Hepatic stellate cell (primary cell): Measurements from ENCODE around the gene NLRP8.
"Not testable (repeated sequence)": the region's sequence is repeated elsewhere in the genome, so short reads cannot be mapped to it uniquely, and the experiment has no call there.

Experiments
- DNase-seq: peaks from one replicate; pipeline ENCODE4 v3.0.0; 2011; ENCODE audit warnings: low spot score

Gene NLRP8

GRCh38 chr19:55973982-55974381 is 26.4 kb downstream of the NLRP8 start:
- DNase-seq: no peak

DNA sequence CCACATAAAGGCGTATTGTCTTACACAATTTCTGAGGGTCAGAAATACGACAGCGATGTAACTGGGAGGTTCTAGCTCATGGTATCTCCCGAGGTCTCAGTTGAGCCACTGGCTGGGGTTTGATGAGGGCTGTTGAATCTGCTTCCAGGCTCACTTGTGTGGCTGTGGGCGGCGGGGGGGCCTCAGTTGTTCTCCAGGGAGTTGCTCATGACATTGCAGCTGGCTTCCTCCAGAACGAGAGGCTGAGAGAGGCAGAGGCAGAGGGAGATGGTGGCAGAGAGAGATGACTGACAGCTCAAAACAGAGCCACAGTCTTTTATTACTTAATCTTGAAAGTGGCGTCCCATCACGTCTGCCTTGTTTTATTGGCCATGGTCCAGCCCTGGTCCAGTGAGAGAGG is 32.8 kb downstream of the NLRP8 start:
- no peak for DNase-seq

GRCh38 chr19:55985254-55985653 is 37.6 kb downstream of the NLRP8 start:
- DNase-seq: no peak

DNA sequence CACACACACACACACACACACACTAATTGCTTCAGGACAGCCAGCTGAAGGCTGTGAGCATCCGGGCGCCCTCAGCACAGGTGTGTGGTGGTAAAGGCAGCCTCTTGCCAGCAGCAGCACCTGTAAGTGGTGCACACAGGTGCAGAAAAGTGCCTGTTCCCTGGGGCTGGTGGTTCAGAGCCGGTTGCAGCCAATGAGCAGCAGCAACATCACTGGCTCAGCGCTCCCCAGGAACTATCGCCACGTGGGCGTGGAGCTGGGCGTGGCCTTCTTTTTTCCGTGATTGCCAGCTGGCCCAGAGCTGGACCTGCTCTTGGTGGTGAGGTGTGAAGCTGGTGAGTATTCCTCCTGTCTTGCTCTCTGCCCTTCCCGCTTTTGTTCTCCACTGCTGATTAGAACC is 38.9 kb downstream of the NLRP8 start, which contains the start of gene NLRP5:
Gene NLRP5 (plus strand): TSS at position 289 of the 400 bp plus-strand sequence.
- DNase-seq: no peak

- DNase-seq: no peak
These were observed 43.2 kb downstream of the NLRP8 start for GRCh38 chr19:55990831-55991230.

- DNase-seq: no peak
These were observed 45.9 kb downstream of the NLRP8 start for GRCh38 chr19:55993492-55993891.

DNA sequence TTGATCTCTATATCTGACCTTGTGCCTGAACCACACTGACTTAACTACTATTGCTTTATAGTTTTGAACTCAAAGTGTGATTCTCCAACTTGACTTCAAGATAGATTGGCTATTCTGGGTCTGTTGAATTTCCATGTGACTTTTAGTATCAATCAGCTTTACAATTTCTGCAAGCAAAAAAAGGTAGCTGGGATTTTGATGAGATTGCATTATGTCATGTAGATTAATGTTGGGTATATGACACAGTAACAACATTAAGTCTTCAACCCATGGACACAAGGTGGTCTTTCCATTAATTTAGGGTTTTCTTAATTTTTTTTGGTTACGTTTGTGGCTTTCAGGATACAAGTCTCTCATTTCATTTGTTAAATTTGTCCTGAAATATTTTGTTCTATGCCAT is 67.1 kb downstream of the NLRP8 start:
- DNase-seq: no peak

DNA sequence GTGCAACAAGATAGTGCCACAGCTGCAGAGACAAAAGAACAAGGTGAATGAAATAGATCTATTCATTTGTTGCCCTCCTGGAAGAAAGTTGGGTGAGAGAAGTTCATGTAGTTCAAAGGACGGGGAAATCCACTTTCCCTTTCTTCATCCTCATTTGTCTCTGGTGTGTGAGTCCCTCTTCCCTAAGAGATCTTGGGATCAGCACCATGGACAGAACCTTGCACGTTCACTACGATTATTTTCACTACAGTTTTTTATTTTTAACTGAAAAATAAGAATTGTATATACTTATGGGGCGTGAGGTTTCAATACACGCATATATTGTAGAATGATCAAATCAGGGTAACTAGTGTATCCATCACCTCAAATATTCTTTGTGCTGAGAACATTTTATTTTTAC is 68.1 kb downstream of the NLRP8 start:
- DNase-seq: no peak

- not testable (repeated sequence) for DNase-seq
These were observed 71.7 kb downstream of the NLRP8 start for GRCh38 chr19:56019325-56019724.

- not testable (repeated sequence) for DNase-seq
These were observed 72.8 kb downstream of the NLRP8 start for GRCh38 chr19:56020355-56020975.

GRCh38 chr19:56026769-56027168 is 79.1 kb downstream of the NLRP8 start:
- DNase-seq: no peak
